GM15510 (cell line): ENCODE results near the gene MYOF.

ENCODE experiments used
- POLR2A ChIP-seq: IDR thresholded peaks from 3 replicates; pipeline ENCODE4 v1.6.1; 2011; ENCODE audit warnings: borderline replicate concordance; ENCODE audit not compliant: insufficient read length; ENCODE audit errors: extremely low read depth

MYOF gene

GRCh38 chr10:93451244-93451947, 30.7 kb downstream of the MYOF start:
- no peak for TF ChIP-seq POLR2A

DNA sequence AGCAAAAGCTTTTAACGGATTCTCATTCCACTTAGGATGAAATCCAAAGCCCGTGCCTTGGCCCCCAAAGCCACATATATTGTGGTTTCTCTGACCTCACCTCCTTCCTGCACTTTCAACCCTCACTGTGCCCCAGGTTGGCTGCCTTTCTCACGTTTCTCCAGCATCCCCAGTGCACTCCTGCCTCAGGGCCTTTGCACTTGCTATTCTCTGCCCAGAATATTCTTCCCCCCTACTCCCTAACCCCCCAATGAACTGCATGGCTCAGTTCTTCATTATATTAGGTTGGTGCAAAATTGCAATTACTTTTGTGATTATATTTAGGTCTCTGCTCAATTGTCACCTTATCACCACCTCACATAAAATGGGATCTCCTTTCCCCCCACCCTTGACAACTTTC, 34.2 kb downstream of the MYOF start:
- TF ChIP-seq POLR2A, result no peak

DNA sequence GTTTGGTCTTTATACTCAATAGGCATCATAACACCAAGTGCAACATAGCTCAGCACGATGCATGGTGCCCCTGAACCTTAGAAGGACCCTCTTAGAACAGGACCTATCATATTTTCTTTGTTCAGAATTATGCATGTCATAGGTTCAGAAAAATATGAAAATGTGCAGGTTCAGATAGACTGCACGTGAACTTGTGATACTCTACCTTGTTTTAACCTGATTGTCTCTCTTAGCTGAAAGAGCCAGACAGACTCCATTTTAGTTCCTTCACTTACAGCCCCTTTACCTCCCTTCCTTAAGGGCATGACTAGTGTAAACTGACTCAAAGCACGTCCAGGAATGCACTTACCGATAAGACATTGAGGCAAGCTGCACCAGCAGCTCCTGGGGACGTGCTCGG, 35.1 kb downstream of the MYOF start:
- no peak for TF ChIP-seq POLR2A

DNA sequence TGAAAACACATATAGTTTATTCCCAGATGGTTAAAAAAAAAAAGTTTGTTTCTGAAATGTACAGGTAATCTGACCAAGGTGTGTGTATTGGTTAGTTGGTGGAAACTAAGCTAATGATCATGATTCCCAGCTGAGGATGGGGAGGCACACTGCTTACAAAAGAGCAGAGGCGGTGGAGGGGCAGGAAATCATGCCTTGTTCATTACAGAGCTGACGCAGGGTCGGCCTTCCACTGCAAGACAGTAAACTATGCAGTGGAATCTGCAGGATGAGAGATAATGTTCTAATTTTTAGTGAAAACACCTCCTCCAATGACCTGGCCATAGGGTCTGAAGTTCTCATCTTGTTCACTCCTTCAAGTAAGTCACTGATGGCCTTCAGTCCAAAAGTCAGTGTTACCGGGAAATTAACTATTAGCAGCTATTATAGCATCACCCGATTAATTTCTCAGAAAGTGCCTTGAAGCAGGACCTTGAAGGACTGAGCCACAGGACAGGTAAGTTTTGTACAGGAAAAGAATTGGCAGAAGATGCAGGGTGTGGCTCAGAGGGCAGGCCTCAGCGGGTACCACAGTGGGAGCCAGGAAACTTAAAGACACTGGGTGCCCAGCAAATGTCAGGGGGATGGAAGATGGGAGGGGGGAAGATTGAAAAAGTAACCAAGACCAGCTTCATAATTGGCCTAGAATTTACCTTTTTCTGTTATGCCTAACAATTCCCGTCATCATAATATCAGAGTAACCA, 36.0 kb downstream of the MYOF start:
- no peak for TF ChIP-seq POLR2A

GRCh38 chr10:93445097-93445960, 36.8 kb downstream of the MYOF start:
- no peak for TF ChIP-seq POLR2A

DNA sequence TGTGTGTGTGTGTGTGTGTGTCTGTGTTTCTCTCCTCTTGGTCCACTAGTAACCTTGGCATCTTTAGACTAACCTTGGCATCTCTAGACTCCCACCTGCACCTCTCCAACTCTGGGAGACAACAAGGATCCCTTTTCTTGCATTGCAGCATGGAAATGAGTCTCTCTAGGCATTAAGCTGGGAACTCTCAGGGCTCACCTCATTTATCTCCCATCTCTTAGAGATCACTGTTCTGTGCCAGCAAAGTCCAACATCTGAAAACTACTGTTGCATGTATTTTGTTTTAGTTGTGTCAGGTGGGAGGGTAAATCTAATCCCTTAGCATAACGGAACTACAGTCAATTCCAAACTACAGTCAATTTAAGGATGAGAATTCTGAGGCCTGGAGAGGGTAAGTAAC, 38.7 kb downstream of the MYOF start:
- TF ChIP-seq POLR2A, result no peak

DNA sequence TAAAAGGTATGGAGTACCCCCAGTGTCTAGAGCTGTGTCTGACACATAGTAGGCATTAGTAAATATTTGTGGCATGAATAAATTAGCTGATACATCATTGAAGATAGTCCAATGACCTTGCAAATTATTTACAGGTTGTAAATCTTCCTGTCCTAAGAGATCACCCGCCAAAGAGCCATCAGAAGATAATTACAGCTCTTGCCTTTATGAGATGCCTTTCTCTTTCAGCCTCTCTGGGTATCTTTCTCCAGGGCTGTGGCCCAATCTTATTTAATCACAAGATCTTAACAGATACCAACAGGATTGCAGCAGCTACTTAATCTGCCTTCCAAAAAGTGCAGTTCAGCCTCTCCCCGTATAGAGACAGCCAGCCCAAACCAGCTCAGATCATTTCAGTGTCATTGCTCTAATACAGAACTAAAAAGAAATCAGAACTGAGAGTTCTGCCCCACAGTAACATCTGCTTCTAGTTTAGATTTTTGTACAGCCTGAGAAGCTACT, 41.5 kb downstream of the MYOF start:
- TF ChIP-seq POLR2A, result no peak

DNA sequence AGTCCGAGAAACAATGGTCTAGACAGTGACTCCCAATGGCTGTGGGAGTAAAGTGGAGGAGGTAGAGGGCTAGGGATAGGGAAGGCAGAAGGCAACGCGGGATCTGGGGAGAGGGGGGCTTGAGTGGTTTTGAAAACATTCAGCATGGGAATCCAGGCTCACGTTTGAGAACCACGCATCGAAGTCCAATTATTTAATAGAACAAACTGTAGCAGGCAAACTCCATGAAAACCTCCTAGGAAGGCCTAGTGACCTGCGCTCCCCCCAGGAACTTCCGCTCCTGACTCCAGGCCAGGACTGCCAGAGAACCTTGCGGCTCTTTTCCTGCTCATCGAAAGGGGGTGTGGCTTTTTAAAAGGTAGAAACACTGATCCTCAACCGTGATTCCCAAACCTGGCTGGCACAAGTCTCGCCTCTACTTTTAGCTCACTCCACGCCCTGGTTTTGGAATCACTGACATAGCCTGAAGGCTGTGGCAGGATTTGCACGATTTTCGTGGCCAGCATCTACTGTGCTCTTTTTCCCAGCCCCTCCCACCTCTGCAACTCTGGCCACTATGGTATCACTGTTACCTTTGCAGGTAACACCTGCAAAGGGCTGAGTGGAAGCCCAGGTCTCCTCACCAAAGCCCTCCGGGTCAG, 43.4 kb downstream of the MYOF start:
- TF ChIP-seq POLR2A, result no peak

DNA sequence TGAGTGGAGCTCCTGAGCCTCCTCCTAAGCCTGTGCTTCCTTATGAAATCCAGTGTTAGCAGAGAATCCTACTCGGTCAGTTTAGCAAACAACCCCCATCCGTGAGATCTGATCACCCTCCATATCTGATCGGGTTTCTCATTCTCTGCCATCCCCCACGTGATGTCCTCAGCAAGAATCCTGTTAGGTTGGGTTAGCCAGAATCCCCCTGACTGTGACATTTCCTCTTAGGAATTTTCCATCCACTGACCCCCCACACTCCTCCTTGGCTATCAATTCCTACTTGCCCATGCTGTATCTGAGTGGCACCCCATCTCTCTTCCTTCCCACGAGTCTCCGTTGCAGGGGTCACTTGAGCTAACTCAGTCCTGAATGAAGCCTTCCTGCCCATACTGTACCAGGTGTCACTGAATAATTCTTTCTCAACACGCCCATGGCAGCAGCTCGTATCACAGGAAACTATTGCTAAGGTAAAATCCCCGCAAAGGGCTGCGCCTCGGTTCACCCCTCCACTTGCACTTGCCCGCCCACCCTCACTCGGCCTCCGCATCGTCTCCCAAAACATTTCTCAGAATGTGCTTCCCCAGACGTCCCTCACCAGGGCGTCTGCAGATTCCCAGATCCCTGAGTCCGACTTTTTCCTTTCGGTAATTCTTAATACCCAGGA, 44.1 kb downstream of the MYOF start:
- no peak for TF ChIP-seq POLR2A

DNA sequence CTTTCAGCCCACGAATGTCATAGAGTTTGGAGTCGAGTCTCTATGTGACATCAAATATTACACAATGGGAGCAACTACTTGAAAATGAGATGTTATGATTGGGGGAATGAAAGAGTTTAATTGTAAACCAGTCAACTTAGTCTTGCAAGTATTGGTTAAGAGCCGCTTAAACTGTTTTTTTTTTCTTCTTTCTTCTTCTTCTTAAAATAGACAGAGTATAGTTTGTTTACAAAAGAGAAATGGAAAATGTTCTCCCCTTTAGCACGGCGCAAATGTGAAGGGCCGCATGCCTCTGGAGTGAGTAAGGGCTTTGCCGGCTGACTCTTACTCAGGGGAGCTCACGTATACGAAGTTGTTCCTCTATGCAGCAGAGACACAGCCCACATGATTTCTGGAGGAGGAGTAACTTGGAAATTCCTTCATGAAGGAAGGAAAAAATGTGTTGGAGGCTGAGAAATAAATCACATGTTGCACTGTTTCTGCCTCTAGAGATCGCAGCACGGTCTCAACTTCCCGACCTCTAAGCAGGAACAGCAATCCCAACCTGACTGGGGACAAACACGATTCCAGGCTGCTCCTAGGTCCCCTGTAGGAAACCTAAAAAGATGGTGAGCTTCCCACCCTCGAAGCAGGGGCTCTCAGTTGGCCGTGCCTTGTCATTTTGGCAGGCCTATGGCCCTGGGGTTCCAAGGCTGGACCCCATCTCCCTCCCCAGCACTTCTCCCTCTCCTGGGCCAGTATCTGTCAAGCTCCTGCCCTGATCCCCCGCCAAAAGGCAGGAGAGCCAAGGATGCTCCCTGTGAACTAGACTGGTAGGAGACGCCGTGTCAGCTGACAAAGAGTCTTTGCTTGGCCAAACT, 44.8 kb downstream of the MYOF start:
- no peak for TF ChIP-seq POLR2A

DNA sequence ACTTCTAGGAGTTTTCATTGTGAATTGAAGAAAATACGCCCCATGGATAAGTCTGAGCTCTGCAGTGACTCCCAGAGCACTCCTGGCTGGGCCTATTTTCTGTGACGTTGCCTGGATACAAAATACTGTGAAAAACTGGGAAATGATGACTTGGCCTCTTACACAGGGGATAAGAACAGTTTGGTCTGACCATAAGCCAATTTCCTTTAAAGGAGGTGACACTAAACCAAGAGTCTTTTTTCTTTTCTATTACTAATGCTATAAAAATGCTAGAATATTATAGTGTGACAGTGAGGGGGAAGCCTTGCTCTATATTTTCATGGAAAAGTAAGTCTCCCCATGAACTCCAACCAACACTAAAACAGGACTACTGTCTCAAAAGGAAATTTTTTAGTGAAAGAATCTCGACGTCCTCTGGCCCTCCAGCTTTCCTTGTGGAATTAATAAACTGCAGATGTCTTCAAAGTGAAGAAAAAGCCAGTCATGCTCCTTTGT, 45.5 kb downstream of the MYOF start:
- TF ChIP-seq POLR2A, result no peak

- no peak for TF ChIP-seq POLR2A
Measured at GRCh38 chr10:93435621-93436397, 46.3 kb downstream of the MYOF start.
